T-helper 1 cell treated with Interleukin-12 subunit alpha and Interleukin-12 subunit beta and Interleukin-4 antibody, amounts not matched to agents 30 ng/mL and 1 ng/mL, for 36 hours (primary cell): ENCODE measurements around the gene TOPBP1. TPM values are rescaled to one million over a fixed set of nuclear protein-coding genes. Genes with fewer than 3 reads are reported as not detected.
"Not testable (repeated sequence)": the region's sequence is repeated elsewhere in the genome, so short reads cannot be mapped to it uniquely, and the experiment has no call there.

Experiments used
- intact Hi-C: fragments of 100-400 bp; cut with micrococcal nuclease; formaldehyde crosslinking; loops from one replicate; pipeline ENCODE4 v1.15.1; 2024
- total RNA-seq: library from RNA; stranded (reverse); gene quantifications from 2 replicates; pipeline ENCODE4 v1.2.3, GENCODE V29; 2022

TOPBP1 gene
- total RNA-seq, result 71.0 and 72.3 TPM in 2 replicates

DNA sequence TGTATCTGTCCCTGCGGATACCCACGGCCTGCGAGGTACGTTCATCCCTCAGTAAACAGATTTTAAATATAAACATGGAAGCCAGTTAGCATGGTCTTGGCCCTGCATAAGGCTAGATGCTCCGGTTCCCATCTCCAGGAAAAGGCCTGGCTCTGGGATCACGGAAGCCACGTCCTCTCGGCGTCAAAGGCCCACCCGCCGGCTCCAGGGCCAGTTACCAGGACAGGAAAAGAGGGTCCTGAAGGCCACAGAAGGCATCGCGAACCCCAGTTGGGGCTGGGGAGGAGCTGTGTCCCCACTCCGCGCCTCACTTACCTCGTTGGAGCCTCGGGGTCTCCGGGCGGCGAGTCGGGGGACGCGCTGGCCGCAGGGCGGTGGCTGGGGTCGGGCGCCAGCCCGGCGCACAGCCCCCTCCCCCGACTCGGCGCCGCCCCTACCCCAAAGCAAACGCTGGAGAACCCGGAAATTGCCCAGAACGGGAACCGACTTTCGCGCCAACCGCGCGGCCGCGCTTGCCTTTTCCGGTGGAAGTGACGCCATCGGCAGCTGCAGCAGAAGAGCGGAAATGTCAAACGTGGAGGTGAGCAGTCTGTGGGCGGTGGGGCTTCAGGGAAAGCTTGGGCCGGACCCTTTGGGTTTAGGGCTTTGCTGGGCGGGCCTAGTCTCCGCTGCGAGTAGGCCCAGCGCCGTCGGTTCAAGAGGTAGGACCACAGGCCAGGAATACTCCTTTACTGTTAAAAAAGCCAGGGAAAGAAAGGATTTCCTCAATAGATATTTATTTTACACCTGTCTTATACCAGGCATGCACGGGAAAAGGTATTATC is at the start of gene TOPBP1:
TSS of gene TOPBP1 (minus strand) at position 488 of the 824 bp plus-strand sequence. CDS start 814 bp downstream, outside the sequence.
- intact Hi-C loops, result loop anchor here (1.0 to 5.0 kb wide), 13 partner anchors 10 to 1244 kb away; partner anchors contain the start of genes ANAPC13, CDV3, DNAJC13 and NPHP3

DNA sequence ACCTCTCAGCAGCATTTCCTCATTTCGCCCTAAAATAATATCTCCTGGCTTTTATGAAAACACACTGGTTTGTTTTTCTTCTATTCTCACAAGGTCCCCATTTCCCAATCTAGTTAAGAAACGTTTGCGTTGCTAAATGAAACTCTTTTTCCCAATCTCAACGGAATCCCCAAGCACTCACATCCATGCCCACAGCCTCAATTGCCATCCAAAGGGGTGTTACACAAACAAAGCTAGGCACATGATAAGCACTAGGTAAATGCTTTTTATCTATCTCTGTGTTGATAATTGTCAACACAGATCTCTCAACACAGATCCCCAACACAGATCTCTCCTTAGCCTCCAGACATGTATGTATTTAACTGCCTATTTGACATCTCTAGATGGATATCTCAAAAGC is 49.3 kb upstream of the TOPBP1 start:
- intact Hi-C loops, result no loop called here

DNA sequence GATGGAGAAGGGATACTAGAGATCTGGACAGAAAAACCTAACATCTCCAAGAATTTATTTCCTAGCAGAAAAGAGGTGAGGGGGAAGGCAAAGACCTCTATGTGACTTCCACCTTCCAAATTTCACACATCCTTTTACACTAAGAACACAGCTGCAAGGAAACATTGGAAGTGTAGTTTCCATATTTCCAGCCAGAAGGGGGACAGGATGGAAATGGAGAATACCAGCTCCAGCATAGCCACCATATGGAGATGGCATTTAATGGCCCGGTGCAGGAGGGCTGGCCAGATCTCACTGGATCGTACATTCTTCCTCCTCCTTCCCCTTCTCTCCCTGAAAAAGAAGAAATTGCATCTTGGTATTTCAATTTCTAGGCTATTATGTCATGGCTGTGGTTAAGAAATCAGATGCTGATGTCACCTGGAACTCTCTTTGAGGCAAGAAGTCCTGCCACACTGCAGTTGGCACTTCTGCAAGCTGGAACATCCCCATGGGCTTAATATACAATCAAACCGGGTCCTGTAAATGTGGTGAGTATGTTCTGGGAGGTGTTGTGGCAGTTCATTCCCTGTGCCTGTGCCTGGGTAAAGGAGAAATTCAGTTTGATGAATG is 47.5 kb upstream of the TOPBP1 start:
- intact Hi-C loops, result no loop called here

DNA sequence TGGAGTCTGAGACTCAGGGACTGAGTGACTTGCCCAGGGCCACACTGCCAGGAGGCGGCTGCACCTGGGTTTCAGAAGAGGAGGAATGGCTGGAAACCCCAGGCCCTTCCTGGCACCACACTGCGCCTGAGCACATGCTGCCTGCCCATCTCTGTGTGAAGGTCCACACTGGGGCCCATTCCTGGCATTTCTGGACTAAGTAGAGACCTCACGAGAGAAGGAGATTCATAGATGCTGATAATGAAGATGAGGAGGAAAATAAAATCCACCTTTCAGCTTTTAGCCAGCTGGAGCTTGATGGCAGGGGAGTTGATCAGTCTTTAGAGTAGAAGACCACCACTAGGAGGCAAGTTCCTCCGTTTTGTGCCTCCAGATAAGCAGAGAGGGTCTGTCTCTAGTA is 44.3 kb upstream of the TOPBP1 start:
- intact Hi-C loops, result no loop called here

DNA sequence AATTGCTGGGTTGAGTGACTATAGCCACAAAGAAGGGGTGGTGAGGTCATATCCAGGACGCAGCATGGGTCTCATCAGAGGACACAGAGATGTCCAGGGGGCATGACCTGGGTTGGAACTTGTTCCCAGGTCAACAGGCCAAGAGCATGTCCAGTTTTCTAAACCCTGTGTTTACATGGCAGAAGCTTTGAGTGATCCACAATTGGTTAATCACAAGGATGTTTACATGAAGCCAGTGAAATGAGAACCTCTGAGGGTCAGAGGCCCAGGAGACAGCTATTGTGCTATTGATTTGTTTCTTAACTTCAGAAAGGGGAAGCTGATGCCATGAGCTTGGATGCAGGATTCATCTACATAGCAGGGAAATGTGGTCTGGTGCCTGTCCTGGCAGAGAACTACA is 42.2 kb upstream of the TOPBP1 start:
- intact Hi-C loops, result no loop called here

DNA sequence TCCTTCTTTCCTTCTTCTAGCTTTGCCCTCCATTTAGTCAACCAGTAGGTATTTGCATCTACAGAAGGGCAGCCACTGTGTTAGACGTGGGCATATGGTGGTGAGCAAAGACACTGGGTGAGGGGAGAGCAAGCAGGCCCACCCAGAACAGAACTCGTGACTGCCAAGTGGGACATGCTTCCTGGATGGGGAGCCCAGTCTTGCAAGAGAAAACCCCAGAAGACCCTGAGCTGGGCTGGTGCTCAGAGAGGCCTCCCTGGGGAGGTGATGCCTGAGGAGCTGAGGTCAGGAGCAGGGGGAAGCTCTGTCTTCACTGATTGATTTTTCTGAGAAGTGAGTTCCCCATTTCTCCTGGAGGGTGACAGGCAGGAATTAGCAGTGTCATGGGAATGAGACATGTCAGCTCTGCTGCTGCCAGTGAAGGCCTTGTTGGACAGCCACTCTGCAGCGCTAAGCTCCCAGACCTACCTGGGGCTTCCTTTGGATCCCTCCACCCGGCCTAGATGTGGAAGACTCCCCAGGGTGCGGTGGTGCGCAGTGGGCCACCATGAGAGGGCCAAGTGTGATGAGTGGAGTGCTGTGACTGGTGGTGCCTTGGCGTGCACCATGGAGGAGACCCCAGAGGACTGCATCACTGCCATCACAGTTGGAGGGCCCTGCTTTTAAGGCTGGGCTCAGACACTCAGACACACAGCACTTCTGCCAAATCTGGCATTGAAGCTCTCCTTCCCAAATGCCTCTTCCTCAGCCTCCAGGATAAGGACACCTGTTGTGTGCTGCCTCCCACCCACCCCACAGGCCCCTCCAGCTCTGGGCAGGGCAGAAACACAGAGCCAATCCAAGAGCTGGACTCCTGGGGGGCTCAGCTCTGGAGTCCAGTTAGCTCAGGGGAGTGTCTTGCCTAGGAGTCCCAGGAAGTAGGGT is 40.0 kb upstream of the TOPBP1 start:
- intact Hi-C loops, result no loop called here

DNA sequence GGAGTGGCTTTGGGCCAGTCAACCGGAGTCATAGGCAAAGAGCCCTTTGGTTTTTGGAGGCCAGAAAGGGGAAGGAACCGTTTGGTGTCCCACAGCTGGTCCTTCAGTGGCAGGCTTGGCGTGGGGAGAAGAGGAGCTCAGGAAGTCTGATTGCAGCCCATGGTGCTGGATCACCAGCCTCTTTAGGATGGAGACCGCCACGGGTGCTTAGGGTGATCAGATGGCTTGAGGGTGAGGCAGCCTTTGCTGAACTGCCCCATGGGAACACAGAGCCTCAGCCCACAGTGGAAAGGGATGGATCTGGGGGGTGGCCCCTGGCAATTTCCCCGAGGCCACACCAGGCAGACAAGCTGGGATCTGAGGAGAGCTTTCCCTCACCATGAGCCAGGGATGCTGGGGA is 38.6 kb upstream of the TOPBP1 start:
- intact Hi-C loops, result no loop called here

DNA sequence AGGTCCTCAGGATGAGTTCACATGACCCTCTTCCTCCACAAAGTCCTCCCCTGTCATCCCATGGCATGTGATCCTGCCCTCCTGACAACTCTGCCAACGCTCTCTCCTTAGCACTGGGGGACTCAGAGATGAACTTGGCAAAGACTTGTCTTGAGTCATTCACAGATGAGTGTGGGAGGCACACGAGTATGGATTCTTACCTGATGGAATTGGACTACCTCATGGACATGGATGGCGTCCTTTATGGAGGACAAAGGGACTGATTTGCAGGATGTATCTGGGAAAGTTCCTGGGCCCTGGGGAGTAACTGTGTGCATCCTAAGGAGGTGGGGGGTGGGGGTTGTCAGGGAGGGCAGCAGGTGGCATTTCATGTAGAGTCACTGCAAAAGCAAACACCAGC is 38.2 kb upstream of the TOPBP1 start:
- intact Hi-C loops, result no loop called here

DNA sequence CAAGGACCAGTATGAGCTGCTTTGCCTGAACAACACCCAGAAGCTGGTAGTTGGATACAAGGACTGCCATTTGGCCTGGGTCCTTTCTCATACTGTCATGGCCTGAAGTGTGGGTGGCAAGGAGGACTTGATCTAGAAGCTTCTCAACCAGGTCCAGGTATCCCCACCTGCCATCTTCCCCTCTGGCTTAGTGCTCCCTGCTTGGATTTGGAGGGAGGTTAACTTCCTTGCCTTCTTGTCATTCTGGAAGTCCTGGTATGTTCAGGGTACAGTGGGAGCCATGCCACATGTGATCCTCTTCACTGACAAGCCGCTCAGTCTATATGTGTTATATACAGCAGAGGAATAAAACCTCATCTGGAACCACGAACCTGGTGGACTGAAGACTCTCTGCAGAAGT is 37.7 kb upstream of the TOPBP1 start:
- intact Hi-C loops, result no loop called here

DNA sequence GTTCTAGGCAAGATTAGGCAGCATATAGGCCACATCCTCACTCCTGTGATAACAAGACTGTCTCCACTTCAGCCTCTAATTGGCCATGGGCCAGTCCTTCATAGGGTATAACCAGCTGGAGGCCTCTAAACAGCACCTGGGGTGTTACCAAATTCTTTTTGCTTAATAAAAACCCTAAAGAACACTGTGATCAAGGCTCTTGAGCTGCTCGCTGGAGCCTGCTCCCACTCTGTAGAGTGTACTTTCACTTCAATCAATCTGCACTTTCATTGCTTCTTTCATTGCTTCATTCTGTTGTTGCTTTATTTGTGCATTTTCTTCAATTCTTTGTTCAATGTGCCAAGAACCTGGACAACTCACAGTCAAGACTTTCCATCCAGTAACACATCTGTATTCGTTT is 36.2 kb upstream of the TOPBP1 start:
- intact Hi-C loops, result no loop called here

DNA sequence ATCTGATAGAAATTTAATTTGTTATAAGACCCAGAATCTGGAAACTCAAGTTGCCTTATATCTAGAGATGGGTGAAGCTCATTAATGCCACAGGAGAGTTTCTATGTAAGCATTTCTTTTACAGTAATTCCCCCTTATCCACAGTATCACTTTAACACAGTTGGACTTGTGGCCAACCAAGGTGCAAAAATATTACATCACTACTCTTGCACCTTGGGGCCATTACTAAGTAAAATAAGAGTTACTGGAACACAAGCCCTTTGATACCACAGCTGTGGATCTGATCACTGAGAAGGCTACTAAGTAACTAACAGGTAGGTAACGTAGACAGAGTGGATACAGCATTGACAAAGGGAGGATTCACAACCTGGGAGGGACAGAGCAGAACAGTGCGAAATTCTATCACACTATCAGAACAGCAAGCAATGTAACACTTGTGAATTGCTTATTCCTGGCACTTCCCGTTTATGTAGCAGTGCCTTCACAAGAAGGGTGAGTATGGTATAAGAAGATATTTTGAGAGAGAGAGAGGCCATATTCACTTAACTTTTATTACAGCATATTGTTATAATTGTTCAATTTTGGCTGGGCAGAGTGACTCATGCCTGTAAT is 33.9 kb upstream of the TOPBP1 start:
- intact Hi-C loops, result no loop called here

DNA sequence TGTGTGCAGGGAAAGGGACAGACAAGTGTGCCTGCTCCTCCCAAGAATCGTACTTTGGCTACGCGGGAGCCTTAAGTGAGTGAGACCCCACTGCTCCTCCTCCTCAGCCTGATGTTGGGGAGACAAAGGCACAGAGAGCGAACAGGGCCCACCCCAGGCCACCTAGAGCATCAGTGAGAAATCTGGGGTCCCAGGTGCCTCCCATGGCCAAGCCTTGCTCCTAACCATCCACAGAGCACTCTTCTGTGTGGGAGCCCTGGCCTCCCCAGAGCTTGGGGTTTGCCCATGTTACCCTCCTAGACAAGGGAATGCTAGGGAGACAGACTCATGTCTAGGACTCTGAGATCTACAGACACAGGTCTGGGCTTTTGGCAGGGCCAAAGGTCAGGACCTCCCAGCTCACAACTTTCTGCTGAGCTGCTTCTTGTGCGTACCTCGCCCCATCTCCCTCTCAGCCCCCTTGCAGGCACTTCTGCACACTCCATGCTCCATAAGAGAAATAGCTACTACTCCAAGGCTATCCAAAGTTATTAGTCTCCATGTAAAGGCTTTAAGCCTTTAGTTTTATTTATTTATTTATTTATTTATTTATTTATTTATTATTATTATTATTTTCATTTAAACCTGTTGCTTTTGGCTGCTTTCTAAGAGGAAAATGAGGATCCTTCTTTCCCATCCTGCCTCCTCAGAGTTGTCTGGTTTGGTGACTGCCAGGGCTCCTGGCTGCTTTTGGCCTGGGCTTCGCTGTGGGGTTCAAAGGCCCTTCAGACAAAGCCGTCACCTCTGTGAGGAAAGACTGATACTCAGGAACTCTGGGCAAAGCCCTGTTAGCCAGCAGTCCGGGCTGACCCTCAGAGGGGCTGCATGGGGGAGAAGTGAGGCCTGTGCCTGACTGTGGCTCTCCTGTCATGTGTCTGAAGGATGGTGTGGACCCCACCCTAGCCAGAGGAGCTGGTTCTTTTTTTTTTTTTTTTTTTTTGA is 32.8 kb upstream of the TOPBP1 start:
- intact Hi-C loops, result no loop called here

DNA sequence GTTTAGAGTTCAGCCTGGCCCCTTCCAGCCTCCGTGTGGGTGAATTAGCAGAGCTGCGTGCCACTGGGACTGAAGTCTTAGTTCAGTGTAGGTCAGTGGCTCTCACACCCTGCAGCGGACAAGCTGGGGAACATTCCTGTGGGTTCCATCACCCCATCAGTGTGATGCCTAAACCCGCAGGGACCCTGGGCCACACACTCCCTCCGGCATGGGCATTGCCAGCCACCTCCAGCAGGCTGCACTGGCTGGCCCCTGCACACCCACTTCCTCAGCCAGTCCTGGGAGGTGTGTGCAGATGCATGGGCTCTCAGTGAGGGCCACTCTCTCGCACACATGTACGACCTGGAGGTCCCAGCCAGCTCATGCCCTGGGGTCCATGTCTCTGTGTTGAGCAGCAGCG is 32.1 kb upstream of the TOPBP1 start:
- intact Hi-C loops, result no loop called here

DNA sequence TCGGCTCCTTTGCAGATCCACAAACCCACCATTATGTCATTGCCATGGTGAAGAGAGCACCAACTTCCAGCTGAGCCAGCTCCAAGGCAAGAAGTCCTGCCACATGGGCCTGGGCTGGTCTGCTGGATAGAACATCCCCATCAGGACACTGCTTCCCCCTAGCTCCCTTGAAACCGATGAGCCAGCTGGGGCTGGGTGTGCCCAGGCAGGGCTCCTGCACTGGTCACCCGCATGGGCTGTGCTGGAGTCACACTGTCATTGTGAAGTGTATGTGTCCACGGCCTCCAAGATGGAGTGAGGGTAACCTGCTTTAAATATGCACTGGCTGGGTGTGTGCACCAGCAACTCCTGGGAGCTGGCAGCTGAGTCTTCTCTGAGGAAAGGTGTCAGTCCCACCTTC is 31.0 kb upstream of the TOPBP1 start:
- intact Hi-C loops, result no loop called here

DNA sequence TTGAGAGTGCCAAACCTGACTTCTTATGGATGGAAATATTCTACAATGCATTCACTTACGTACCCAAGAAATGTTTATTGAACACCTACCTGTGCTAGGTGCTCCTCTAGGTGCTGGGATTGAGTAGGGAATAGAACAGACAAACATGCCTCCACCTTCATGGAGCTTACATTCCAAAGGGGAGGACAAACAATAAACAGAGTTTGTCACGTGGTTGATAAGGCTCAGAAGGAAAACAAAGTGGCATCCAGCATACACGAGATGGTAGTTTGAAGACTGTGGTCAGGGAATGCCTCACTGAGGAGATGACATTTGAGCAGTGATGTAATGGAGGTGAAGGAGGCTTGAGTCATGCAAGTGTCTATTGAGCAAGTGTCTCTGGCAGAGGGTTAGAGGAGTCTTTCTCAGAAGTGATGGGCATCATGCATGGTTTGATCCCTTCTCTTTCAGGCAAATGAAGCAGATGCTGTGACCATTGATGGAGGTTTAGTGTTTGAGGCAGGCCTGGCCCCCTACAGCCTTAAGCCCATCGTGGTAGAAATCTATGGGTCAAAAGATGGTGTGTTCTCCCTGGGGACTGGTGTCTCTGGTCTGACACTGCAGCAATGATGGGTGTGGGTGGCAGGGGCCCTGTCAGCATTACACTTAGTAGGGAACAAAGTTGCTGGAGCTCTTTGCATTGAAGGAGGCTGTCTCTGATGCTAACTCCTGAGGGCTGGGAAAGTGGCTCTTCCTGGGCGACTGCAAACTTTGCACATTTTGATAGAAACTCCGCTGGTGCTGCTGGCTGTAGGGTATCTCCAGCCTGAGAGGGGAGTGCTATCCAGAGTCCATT is 29.7 kb upstream of the TOPBP1 start:
- intact Hi-C loops, result no loop called here

DNA sequence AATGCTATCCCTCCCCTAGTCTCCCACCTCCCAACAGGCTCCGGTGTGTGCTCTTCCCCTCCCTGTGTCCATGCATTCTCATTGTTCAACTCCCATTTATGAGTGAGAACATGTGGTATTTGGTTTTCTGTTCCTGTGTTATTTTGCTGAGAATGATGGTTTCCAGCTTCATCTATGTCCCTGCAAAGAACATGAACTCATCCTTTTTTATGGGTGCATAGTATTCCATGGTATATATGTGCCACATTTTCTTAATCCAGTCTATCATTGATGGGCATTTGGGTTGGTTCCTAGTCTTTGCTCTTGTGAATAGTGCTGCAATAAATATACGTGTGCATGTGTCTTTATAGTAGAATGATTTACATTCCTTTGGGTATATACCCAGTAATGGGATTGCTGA is 16.3 kb upstream of the TOPBP1 start:
- intact Hi-C loops, result not testable (repeated sequence)

DNA sequence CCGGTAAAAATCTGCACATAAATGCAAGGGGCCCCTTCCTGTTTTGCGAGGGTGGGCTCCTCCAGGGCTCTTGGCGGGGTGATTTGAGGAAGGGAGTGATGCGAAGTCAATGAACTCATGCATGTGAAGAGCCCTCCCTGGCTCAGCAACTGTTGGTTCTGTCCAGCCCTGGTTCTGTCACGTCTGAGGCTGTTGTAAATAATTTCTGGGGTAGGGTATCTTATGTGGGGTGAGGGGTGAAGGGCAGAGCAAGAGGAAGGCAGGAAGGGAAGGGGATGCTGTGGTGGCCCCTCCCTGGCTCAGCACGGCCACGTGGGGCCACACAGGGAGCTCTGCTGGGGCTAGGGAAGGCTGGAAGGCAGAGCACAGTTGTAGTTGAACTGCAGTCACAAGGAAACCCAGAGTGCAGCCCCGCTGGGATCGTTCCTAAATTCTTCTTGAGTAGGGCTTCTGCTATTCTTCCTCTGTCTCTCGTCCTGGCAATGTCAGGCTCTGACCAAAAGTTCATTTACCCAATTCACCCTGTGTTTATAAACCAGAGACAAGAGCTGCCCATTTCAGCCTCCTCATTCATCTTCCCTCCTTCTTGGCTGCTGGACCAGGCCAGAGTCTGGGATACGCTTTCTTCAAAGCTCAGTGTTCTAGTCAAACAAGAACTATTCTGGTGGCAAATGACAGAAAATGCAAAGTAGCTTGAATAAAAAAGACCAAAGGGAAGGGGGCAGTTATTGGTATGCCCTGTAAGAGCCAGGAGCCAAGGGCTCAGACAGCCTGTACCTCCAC is 14.8 kb upstream of the TOPBP1 start:
- intact Hi-C loops, result no loop called here

DNA sequence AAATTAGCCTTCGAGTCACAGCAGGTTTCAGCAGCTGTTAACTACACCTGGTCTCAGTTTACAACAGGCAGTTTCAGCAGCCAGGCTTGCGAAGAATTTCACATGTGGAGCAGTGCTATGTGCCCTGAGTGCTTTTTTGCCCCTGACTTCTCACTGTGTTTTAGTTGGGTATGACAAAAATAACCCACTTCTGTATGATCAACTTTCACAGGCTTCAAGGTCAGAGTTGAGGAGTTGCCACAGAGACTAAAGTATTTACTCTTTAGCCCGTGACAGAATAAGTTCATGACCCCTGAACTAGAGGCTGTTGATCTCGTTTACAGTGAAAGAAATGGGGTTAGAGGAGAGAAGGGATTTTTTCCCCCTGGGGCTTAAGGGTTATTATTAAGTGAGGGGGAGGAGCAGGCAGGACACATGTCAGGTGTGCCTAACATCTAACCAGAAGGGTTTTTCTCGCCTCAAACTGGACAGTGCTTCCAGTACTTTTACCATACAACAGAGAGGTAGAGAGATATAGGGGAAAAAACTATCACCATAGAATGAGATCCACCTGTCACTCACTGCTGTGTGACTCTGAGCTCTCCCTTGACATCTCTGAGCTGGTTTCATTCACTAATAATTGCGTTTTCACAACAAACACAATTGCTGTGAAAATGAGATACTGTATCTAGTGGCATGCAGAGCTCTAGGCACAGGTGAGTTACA is 14.0 kb upstream of the TOPBP1 start:
- intact Hi-C loops, result no loop called here
